Dendritic cell treated with granulocyte-macrophage colony-stimulating factor and Interleukin-4, amounts not matched to agents 40 ng/mL and 50 ng/mL, for 4 days (primary cell): Measurements from ENCODE around the gene GALM.
A peak's percentile ranks its signal among the peaks of the same experiment; 100 is the strongest.

Experiments
- H3K27ac Mint-ChIP-seq: one replicate; pipeline ENCODE4 v1.8.0; 2022; ENCODE audit warnings: mild to moderate bottlenecking, mixed read lengths
- H3K27me3 Mint-ChIP-seq: one replicate; pipeline ENCODE4 v1.8.0; 2022; ENCODE audit warnings: mild to moderate bottlenecking, mixed read lengths
- H3K36me3 Mint-ChIP-seq: one replicate; pipeline ENCODE4 v1.8.0; 2022; ENCODE audit warnings: low read depth, mixed read lengths
- H3K4me1 Mint-ChIP-seq: one replicate; pipeline ENCODE4 v1.8.0; 2022; ENCODE audit warnings: low read depth, mixed read lengths
- H3K4me3 Mint-ChIP-seq: one replicate; pipeline ENCODE4 v1.8.0; 2022; ENCODE audit warnings: mild to moderate bottlenecking, moderate library complexity, mixed read lengths
- H3K9me3 Mint-ChIP-seq: one replicate; pipeline ENCODE4 v1.8.0; 2022; ENCODE audit warnings: mixed read lengths
- intact Hi-C: fragments of 100-400 bp; cut with micrococcal nuclease; formaldehyde crosslinking; loops from one replicate; pipeline ENCODE4 v1.15.0; 2022

Gene GALM

DNA sequence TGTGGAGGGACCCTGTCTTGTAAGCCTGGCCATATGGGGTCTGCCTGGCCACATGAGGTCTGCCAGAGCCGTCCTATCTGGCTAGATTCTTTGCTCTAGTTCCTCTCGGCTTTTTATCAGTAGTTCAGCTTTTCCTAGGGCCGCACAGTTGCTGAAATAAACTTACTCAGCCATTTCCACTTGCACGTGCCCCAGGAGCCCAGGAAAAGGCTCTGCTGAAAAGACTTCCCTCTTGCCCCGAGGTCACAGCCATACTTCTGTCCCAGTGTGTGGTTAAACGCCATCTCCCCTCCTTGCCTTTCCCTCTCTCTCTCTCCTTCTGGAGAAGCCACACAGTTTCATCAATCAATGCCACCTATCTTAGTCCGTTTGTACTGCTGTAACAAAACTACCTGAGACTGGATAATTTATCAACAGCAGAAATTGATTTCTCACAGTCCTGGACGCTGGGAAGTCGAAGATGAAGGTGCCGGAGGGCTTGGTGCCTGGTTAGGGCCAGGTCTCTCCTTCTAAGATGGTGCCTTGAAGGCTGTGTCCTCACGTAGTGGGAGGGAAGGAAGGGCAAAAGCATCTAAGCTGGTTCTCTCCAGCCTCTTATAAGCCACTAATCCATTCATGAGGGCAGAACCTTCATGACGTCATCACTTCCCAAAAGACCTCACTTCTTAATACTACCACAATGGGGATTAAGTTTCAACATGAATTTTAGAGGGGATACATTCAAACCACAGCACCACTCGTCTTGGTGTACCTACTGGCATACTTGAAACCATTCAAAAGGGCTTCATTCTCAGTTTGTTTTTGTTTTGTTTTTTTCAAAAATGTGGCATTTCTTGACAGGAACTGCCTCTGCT, 11.2 kb upstream of the GALM start:
- intact Hi-C loops = loop anchor here (5.0 kb wide), 1 partner anchor 37 kb away; no protein-coding TSS in a partner anchor
- H3K4me3 Mint-ChIP-seq = no peak overlapping the region

DNA sequence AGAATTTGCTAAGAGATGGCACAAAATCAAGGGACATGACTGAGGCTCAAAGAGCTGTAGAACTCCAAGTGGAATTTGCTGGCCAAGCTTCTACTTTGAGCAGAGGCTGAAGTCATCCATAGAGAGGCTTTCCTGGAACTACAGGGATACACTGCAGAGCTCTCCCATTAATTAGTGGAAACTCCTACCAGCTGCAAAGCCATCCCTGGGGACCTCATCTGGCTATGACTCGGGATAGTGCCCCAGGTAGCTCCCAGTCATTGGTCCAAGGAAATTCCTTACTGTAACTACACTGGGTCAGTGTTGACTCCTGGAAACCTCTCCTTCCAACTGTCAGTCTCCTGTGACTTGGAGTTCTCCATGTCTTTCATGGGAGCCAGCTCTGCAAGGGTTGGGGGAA, 10.5 kb upstream of the GALM start:
- no peaks in the 10 kb centered on the region for H3K36me3 Mint-ChIP-seq
- no peaks in the 10 kb centered on the region for H3K9me3 Mint-ChIP-seq
- intact Hi-C loops = no loop called here
- H3K27ac Mint-ChIP-seq = no peak overlapping the region
- H3K4me1 Mint-ChIP-seq = peaks cover 35% of the 10 kb centered on the region
- H3K27me3 Mint-ChIP-seq = peaks cover 4% of the 10 kb centered on the region
- no peak overlapping the region for H3K4me3 Mint-ChIP-seq

More for the DNA sequence above, 11.2 kb upstream of the GALM start:
- H3K9me3 Mint-ChIP-seq = no peaks in the 10 kb centered on the region
- peak overlapping the region; percentile 75 for H3K27ac Mint-ChIP-seq
- peaks cover 35% of the 10 kb centered on the region for H3K4me1 Mint-ChIP-seq
- H3K27me3 Mint-ChIP-seq = peaks cover 4% of the 10 kb centered on the region
- no peaks in the 10 kb centered on the region for H3K36me3 Mint-ChIP-seq

DNA sequence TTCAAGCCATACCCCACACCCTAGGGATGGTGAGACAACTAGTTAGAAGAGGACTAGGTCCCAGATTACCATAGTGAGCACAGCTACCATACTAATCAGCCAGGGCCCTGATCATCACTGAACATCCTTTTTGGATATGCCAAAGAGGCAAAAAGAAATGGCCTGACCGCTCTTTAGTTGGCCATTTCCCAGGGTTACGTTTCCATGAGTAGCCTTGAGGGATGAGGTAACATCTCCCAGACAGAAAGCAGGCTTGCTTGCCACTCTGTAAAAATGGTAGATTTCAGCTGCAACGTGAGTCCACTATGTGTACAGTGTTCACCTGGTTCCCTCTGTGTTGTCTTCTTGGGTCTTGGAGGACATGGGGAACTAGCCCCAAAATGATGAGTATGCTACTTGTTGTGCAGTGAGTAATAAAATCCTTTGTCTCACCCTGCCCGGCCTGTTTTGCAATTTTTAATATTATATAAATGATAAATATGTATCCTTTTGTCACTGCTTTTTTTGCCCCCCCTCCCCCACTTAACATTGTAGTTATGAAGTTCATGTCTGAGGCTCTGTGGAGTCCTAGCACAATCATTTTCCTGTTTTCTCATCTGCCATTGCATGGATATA, 8.9 kb upstream of the GALM start:
- H3K27me3 Mint-ChIP-seq = peaks cover 4% of the 10 kb centered on the region
- no peak overlapping the region for H3K4me3 Mint-ChIP-seq
- no peaks in the 10 kb centered on the region for H3K9me3 Mint-ChIP-seq
- peaks cover 35% of the 10 kb centered on the region for H3K4me1 Mint-ChIP-seq
- no peak overlapping the region for H3K27ac Mint-ChIP-seq
- intact Hi-C loops = no loop called here
- no peaks in the 10 kb centered on the region for H3K36me3 Mint-ChIP-seq

DNA sequence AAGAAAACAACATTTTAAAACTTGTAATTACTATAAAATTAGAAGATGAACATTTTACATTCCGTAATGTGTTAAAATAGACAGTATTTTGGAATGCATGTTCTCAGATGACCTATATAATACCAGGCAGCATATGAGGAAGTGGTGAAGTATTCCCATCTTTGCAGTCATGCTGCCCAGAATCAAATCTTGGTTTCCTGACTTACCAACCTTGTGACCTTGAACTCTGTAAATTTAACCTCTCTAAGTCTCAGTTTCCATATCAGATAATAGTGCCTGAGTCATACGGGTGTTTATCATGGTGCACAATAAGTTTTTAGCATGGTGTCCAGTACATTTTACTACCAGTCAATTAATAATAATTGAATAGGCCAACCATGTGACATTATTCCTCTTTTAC, 7.3 kb upstream of the GALM start:
- peaks cover 4% of the 10 kb centered on the region for H3K27me3 Mint-ChIP-seq
- H3K9me3 Mint-ChIP-seq = no peaks in the 10 kb centered on the region
- H3K4me1 Mint-ChIP-seq = peaks cover 33% of the 10 kb centered on the region
- no peak overlapping the region for H3K4me3 Mint-ChIP-seq
- no peak overlapping the region for H3K27ac Mint-ChIP-seq
- H3K36me3 Mint-ChIP-seq = no peaks in the 10 kb centered on the region
- intact Hi-C loops = no loop called here

DNA sequence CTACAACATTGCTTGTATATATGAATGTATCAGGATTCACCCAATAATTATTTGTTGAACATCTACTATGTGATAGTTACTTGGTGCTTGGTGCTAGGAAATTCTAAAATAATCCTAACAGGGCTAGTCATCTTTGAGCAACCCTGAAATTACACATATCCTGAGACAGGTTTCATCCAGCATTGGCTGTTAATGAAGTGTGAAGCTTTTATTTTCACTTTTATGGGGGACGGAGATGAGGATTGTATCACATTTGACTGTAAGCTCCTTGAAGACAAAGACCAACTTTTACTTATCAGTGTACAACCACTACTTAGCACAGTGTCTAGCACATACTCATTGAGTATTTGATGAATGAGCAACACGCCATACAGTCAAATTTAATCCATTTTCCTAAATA, 6.8 kb upstream of the GALM start:
- H3K9me3 Mint-ChIP-seq = no peaks in the 10 kb centered on the region
- intact Hi-C loops = no loop called here
- peaks cover 4% of the 10 kb centered on the region for H3K27me3 Mint-ChIP-seq
- peaks cover 31% of the 10 kb centered on the region for H3K4me1 Mint-ChIP-seq
- no peak overlapping the region for H3K4me3 Mint-ChIP-seq
- no peak overlapping the region for H3K27ac Mint-ChIP-seq
- no peaks in the 10 kb centered on the region for H3K36me3 Mint-ChIP-seq

DNA sequence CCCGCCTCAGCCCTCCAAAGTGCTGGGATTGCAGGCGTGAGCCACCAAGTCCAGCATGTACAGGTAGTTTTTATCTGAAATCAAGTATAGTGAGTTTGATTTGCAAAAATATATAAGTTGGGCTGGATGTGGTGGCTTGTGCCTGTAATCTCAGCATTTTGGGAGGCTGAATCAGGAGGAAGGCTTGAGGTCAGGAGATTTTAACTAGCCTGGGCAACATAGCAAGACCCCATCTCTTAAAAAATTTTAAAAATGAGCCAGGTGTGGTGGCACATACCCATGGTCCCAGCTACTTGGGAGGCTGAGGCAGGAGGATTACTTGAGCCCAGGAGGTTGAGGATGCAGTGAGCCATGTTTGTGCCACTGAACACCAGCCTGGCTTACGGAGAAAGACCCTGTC, 5.6 kb upstream of the GALM start:
- peaks cover 4% of the 10 kb centered on the region for H3K27me3 Mint-ChIP-seq
- intact Hi-C loops = no loop called here
- H3K27ac Mint-ChIP-seq = no peak overlapping the region
- no peaks in the 10 kb centered on the region for H3K9me3 Mint-ChIP-seq
- H3K4me3 Mint-ChIP-seq = no peak overlapping the region
- H3K4me1 Mint-ChIP-seq = peaks cover 19% of the 10 kb centered on the region
- H3K36me3 Mint-ChIP-seq = no peaks in the 10 kb centered on the region

DNA sequence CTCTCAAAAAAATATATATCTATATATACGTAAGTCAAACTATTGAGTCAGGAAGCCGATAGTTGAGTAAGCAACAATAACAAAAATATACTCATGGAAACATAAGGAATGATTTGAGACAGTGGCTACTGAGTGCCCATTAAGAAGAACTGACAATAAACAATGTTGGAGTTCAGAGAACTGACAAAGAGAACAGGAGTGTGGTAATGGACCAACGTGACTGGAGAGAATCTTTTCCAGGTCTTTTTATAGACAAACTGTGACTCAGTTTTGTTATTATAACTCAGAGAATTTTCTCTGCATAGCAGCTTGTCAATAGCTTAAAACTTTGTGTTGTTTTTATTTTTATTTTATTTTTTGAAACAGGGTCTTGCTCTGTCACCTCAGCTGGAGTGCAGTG, 4.6 kb upstream of the GALM start:
- Mint-ChIP-seq H3K9me3 (no peaks in the 10 kb centered on the region), H3K27me3 (no peaks in the 10 kb centered on the region), H3K36me3 (no peaks in the 10 kb centered on the region), H3K4me3 (no peak overlapping the region), H3K27ac (no peak overlapping the region), H3K4me1 (peaks cover 17% of the 10 kb centered on the region)
- intact Hi-C loops = no loop called here

DNA sequence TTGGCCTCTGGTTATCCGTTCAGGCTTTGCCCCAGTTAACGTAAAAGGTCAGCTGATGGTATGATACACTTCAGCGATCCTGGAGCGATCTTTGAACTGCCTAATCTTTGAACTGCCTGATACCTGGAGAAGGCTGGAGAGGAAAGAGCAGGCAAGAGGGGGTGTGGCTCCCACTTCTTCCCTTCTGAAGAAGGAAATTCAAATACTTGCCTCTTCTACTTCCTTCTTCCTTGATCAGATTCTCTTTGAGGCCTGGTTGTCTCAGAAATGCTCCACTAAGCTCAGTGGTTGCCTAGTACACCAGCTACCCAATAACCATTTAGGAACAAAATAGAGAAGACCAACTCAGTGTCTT, 619 bp downstream of the GALM start:
- peak overlapping the region; percentile 90 for H3K27ac Mint-ChIP-seq
- no peaks in the 10 kb centered on the region for H3K9me3 Mint-ChIP-seq
- peak overlapping the region; percentile 83 for H3K4me3 Mint-ChIP-seq
- intact Hi-C loops = loop anchor here (2.0 kb wide), 1 partner anchor 64 kb away; the partner anchor contains the start of gene HNRNPLL
- peaks cover 25% of the 10 kb centered on the region for H3K36me3 Mint-ChIP-seq
- no peaks in the 10 kb centered on the region for H3K27me3 Mint-ChIP-seq
- H3K4me1 Mint-ChIP-seq = peaks cover 59% of the 10 kb centered on the region

DNA sequence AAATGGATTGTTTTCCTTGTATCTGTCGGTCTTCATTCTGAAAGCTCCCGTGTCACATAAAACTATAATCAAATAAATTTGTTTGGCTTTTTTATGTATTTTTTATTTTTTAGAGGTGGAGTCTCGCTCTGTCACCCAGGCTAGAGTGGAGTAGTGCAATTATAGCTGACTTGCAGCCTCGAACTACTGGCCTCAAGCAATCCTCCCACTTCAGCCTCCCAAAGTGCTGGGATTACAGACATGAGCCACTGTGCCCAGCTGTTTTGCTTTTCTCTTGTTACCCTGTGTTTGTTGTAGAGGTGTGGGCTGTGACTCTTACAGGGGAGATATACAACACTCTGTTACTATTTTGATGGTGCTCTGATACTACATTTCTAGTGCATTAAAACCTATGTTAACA, 2.2 kb downstream of the GALM start:
- Mint-ChIP-seq H3K27ac (peak overlapping the region; percentile 90), H3K9me3 (no peaks in the 10 kb centered on the region), H3K36me3 (peaks cover 36% of the 10 kb centered on the region), H3K27me3 (no peaks in the 10 kb centered on the region), H3K4me3 (peak overlapping the region; percentile 83), H3K4me1 (peaks cover 62% of the 10 kb centered on the region)
- intact Hi-C loops = no loop called here

DNA sequence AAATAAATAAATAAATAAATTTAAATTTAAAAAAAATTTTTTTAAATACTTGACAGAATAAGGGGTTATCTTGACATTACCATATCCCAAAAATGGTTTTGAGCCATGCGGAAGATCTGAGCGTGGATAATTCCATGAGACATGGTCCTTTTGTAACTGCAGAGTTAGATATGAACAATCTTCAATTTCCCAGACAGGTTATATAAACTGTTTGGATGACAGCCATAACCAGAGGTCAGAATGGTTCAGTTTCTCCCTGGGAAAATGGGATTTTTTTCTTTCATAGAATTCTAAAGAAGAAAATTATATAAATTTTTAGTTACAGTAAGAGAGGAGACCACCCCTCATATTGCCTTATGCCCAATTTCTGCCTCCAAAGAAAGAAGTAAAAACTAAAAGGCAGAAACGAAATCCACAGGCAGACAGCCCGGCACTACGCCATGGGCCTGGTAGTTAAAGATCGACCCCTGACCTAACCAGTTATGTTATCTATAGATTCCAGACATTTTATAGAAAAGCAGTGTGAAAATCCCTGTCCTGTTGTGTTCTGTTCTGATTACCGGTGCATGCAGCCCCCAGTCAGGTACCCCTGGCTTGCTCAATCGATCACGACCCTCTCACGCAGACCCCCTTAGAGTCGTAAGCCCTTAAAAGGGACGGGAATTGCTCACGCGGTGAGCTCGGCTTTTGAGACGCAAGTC, 3.0 kb downstream of the GALM start:
- no peaks in the 10 kb centered on the region for H3K9me3 Mint-ChIP-seq
- H3K36me3 Mint-ChIP-seq = peaks cover 42% of the 10 kb centered on the region
- no peak overlapping the region for H3K27ac Mint-ChIP-seq
- H3K4me3 Mint-ChIP-seq = no peak overlapping the region
- no peaks in the 10 kb centered on the region for H3K27me3 Mint-ChIP-seq
- peaks cover 54% of the 10 kb centered on the region for H3K4me1 Mint-ChIP-seq
- intact Hi-C loops = no loop called here

DNA sequence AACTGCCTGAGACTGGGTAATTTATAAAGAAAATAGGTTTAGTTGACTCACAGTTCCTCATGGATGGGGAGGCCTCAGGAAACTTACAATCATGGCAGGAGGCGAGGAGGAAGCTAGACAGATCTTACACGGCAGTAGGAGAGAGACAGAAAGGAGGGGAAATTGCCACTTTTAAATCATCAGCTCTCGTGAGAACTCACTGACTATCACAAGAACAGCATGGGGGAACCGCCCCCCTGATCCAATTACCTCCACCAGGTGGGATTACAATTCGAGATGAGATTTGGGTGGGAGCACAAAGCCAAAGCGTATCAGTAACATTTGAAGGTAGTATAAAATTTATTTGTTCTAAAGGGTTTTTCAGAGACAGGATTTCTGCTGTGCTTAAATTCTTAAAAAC, 5.4 kb downstream of the GALM start:
- peaks cover 58% of the 10 kb centered on the region for H3K36me3 Mint-ChIP-seq
- H3K4me1 Mint-ChIP-seq = peaks cover 49% of the 10 kb centered on the region
- H3K27ac Mint-ChIP-seq = peak overlapping the region; percentile 65
- no peaks in the 10 kb centered on the region for H3K9me3 Mint-ChIP-seq
- intact Hi-C loops = no loop called here
- no peak overlapping the region for H3K4me3 Mint-ChIP-seq
- H3K27me3 Mint-ChIP-seq = no peaks in the 10 kb centered on the region

DNA sequence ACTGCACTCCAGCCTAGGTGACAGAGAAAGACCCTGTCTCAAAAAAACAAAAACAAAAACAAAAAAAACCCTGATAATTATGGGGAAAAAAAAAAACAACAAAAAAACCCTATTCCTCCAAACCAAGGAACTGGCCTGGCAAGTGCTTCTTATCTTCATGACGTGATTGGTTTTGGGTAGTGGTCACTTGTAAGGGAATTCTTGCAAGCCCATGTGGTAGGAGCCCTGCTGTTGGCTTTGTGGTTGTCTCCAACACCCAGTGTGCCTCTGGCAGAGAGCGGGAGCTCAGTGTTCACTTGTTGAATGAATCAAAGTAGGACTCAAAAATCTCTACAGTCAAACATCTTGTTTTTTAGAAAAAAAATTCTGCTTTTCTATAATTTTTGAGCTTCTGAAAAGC, 6.0 kb downstream of the GALM start:
- peaks cover 65% of the 10 kb centered on the region for H3K36me3 Mint-ChIP-seq
- no peak overlapping the region for H3K4me3 Mint-ChIP-seq

DNA sequence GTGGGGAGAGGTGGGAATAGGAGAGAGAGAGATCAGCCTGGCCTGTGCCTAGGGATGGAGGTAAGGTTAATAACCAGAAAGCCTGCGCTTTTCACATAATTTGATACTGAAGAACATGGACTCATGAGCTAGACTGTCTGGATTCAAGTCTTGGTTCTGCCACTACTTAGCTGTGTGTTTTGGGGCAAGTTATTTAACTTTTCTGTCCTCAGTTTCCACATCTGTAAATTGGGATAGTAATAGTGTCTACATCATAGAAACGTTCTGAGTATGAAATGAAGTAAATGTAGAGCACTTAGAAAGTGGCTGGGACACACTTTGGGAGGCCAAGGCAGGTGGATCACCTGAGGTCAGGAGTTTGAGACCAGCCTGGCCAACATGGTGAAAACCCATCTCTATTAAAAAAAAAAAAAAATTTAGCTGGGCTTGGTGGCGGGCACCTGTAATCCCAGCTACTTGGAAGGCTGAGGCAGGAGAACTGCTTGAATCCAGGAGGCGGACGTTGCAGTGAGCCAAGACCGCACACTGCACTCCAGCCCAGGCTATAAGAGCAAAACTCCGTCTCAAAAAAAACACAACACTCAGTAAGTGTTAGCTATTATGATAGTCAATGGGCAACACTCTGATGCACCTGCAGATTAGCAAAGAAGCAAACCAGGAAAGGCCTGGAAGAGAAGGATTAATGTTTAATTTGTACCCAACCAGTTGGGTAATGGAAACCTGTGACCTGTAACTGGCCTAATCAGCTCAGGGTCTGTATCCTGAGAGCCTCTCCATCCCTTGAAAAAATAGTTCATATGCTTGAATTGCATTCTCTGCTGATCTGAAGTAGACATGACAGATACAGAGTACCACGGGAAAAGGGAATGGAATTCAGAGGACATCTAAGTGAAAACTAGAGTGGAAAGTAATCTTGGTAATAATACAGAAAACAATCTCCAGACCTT, 6.8 kb downstream of the GALM start:
- H3K4me3 Mint-ChIP-seq = no peak overlapping the region
- intact Hi-C loops = no loop called here

More for the DNA sequence above, 6.0 kb downstream of the GALM start:
- Mint-ChIP-seq H3K9me3 (no peaks in the 10 kb centered on the region), H3K27me3 (no peaks in the 10 kb centered on the region), H3K4me1 (peaks cover 49% of the 10 kb centered on the region), H3K27ac (no peak overlapping the region)
- intact Hi-C loops = no loop called here

More for the DNA sequence above, 6.8 kb downstream of the GALM start:
- H3K36me3 Mint-ChIP-seq = peaks cover 71% of the 10 kb centered on the region
- no peaks in the 10 kb centered on the region for H3K27me3 Mint-ChIP-seq
- H3K9me3 Mint-ChIP-seq = no peaks in the 10 kb centered on the region
- no peak overlapping the region for H3K27ac Mint-ChIP-seq
- H3K4me1 Mint-ChIP-seq = peaks cover 49% of the 10 kb centered on the region
